Neural cell (in vitro differentiated cells): ENCODE results near the gene RNF223. TPM values are rescaled to one million over a fixed set of nuclear protein-coding genes. Genes with fewer than 3 reads are reported as not detected.

Experiments
- H2AFZ ChIP-seq: fragments of 200-600, 300-800 bp; sonication (generic), shearing (Covaris generic); 2 replicates; pipeline ENCODE4 v1.6.0; 2014; ENCODE audit warnings: low read depth, mild to moderate bottlenecking, antibody characterized with exemption, low read length, moderate library complexity
- H3F3A ChIP-seq: fragments of 200-600 bp; shearing (Covaris generic); 2 replicates; pipeline ENCODE4 v1.6.1; 2016; ENCODE audit warnings: mild to moderate bottlenecking, moderate library complexity, mixed read lengths, antibody characterized with exemption, low read length; ENCODE audit not compliant: insufficient read depth, poor library complexity, severe bottlenecking
- H3K27ac ChIP-seq: fragments of 200-600, 300-800 bp; sonication (generic), shearing (Covaris generic); 2 replicates; pipeline ENCODE4 v1.5.1; 2014; ENCODE audit warnings: mild to moderate bottlenecking, low read length, moderate library complexity
- H3K27me3 ChIP-seq: fragments of 300-800, 200-600 bp; sonication (generic), shearing (Covaris generic); 2 replicates; pipeline ENCODE4 v1.6.0; 2014; ENCODE audit warnings: mild to moderate bottlenecking, low read depth, low read length, moderate library complexity; ENCODE audit not compliant: insufficient read depth
- H3K36me3 ChIP-seq: fragments of 300-800, 200-600 bp; sonication (generic), shearing (Covaris generic); 2 replicates; pipeline ENCODE4 v1.5.1; 2014; ENCODE audit warnings: mild to moderate bottlenecking, antibody characterized with exemption, low read length, moderate library complexity; ENCODE audit not compliant: insufficient read depth
- H3K4me2 ChIP-seq: fragments of 300-800, 200-600 bp; sonication (generic), shearing (Covaris generic); 2 replicates; pipeline ENCODE4 v1.6.0; 2014; ENCODE audit warnings: mild to moderate bottlenecking, low read length
- H3K4me3 ChIP-seq: fragments of 300-800, 200-600 bp; sonication (generic), shearing (Covaris generic); 2 replicates; pipeline ENCODE4 v1.5.1; 2014; ENCODE audit warnings: mild to moderate bottlenecking, low read length, moderate library complexity
- H3K79me2 ChIP-seq: fragments of 200-600 bp; shearing (Covaris generic); replicated peaks from 2 replicates; pipeline ENCODE4 v1.6.0; 2014; ENCODE audit warnings: mild to moderate bottlenecking, low read length, moderate library complexity; ENCODE audit not compliant: insufficient read depth
- H3K9ac ChIP-seq: fragments of 300-800, 200-600 bp; sonication (generic), shearing (Covaris generic); 2 replicates; pipeline ENCODE4 v1.6.1; 2016; ENCODE audit warnings: mild to moderate bottlenecking, low read length, mixed read lengths
- H3K9me2 ChIP-seq: fragments of 200-600 bp; shearing (Covaris generic); 2 replicates; pipeline ENCODE4 v1.6.1; 2016; ENCODE audit warnings: mild to moderate bottlenecking, low read length, mixed read lengths; ENCODE audit not compliant: insufficient read depth
- H3K9me3 ChIP-seq: fragments of 200-600, 300-800 bp; sonication (generic), shearing (Covaris generic); 2 replicates; pipeline ENCODE4 v1.6.1; 2016; ENCODE audit warnings: mild to moderate bottlenecking, mixed run types, low read length, moderate library complexity, mixed read lengths
- H4K20me1 ChIP-seq: fragments of 200-600 bp; shearing (Covaris generic); 2 replicates; pipeline ENCODE4 v1.6.1; 2016; ENCODE audit warnings: mild to moderate bottlenecking, mixed run types; ENCODE audit not compliant: insufficient read depth
- TAF1 ChIP-seq: IDR thresholded peaks from 2 replicates; pipeline ENCODE4 v1.6.1; 2012; ENCODE audit warnings: low read depth
- polyA plus RNA-seq: library from polyadenylated mRNA; depleted of rRNA; stranded (reverse); fragments of >200 nt; gene quantifications from 2 replicates; pipeline ENCODE4 v1.2.3, GENCODE V29; 2014

RNF223 gene
- polyA plus RNA-seq, 1 donor from 2014 or later: not detected

DNA sequence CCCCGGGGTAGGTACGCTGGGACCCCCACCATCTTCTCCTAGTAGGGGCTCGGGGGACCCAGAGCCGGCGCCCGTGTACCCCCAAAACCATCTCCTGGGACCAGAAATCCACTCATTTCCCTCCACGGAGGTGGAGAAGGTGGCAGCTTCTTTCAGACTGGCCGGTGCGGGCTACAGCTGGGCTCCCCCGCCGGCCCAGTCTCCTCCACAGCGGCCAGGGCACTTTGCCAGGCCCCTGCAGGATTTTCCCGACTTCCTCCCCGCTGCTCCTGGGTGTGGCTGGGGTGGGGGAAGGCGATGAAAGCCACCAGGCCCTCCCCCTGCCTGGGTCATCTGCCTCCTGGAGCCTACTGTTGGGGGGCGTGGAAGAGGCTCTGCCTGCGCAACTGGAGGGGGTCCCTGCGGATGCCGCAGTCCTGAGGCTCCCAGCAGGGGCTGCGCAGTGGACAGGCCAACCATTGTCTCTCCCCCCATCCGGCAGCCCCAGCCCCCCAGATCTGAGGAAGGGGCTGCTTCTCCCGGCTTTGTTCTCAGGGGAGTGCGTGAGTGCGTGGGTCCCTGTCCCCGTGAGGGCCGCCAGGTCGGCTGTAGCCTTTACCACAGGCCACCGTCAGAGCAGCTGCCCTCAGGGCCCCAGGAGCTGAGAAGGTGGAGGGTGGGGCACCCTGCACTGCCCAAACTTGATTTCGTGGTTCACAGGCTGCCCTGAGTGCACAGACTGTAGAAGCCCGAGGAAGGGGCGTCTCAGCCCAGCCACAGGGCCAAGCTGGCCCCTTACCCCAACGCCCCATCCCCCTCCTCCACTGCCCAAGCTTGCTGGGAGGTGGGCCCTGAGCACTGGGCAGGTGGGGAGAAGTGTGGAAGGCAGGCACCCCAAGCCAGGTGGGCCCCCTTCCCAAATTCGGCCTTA lies 52.8 kb downstream of the RNF223 start:
- Histone ChIP-seq H3K27me3 (no peaks in the 10 kb centered on the region), H3K79me2 (peaks cover 4% of the 10 kb centered on the region), H3K27ac (no peak overlapping the region), H3F3A (no peaks in the 10 kb centered on the region), H3K9me3 (no peaks in the 10 kb centered on the region), H2AFZ (no peak overlapping the region), H4K20me1 (no peaks in the 10 kb centered on the region), H3K4me2 (no peak overlapping the region), H3K9ac (peak overlapping the region; percentile 60), H3K36me3 (no peaks in the 10 kb centered on the region), H3K9me2 (no peaks in the 10 kb centered on the region), H3K4me3 (peak overlapping the region; percentile 64)
- TF ChIP-seq TAF1: no peak

Other genes starting within 250 kb of the RNF223 start
- 11.2 and 21.6 TPM in 2 replicates for gene SAMD11, start 150.4 kb downstream of the RNF223 start, polyA plus RNA-seq
- 77.2 and 78.2 TPM in 2 replicates for gene NOC2L, start 115.0 kb downstream of the RNF223 start, polyA plus RNA-seq
- gene KLHL17, start 113.7 kb downstream of the RNF223 start, polyA plus RNA-seq: 52.3 and 64.2 TPM in 2 replicates
- 0.28 and 1.1 TPM in 2 replicates for gene PLEKHN1, start 107.8 kb downstream of the RNF223 start, polyA plus RNA-seq
- not detected in 2 replicates for gene PERM1, start 92.2 kb downstream of the RNF223 start, polyA plus RNA-seq
- 196 and 204 TPM in 2 replicates for gene HES4, start 74.2 kb downstream of the RNF223 start, polyA plus RNA-seq
- gene ISG15, start 60.8 kb downstream of the RNF223 start, polyA plus RNA-seq: 3.0 and 8.0 TPM in 2 replicates
- gene AGRN, start 54.2 kb downstream of the RNF223 start, polyA plus RNA-seq: 104 and 106 TPM in 2 replicates
- gene C1orf159, start 41.8 kb upstream of the RNF223 start, polyA plus RNA-seq: 31.5 and 52.6 TPM in 2 replicates
- gene TTLL10, start 99.6 kb upstream of the RNF223 start, polyA plus RNA-seq: not detected in 2 replicates
- not detected in 2 replicates for gene TNFRSF18, start 132.3 kb upstream of the RNF223 start, polyA plus RNA-seq
- gene TNFRSF4, start 139.8 kb upstream of the RNF223 start, polyA plus RNA-seq: 0.66 TPM in 1 of 2 replicates, not detected in the other
- gene SDF4, start 157.7 kb upstream of the RNF223 start, polyA plus RNA-seq: 91.2 and 114 TPM in 2 replicates
- gene B3GALT6, start 157.9 kb upstream of the RNF223 start, polyA plus RNA-seq: 46.5 and 52.6 TPM in 2 replicates
- 0.74 TPM in 1 of 2 replicates, not detected in the other for gene C1QTNF12, start 172.4 kb upstream of the RNF223 start, polyA plus RNA-seq
- gene UBE2J2, start 199.5 kb upstream of the RNF223 start, polyA plus RNA-seq: 76.5 and 79.7 TPM in 2 replicates
- 9.8 and 16.0 TPM in 2 replicates for gene SCNN1D, start 206.1 kb upstream of the RNF223 start, polyA plus RNA-seq
- gene ACAP3, start 233.6 kb upstream of the RNF223 start, polyA plus RNA-seq: 186 and 230 TPM in 2 replicates
- 25.0 and 36.8 TPM in 2 replicates for gene PUSL1, start 234.3 kb upstream of the RNF223 start, polyA plus RNA-seq